HG03565 (cell line): ENCODE measurements around the gene HCN2.
"Not testable (repeated sequence)": the region's sequence is repeated elsewhere in the genome, so short reads cannot be mapped to it uniquely, and the experiment has no call there.

Experiments
- ATAC-seq: cut with Tn5 transposase; IDR thresholded peaks from one replicate; pipeline ENCODE4 v1.9.1; 2021; ENCODE audit warnings: mild to moderate bottlenecking, moderate library complexity; ENCODE audit not compliant: unreplicated experiment

HCN2 gene

GRCh38 chr19:584240-585001 lies 5.3 kb upstream of the HCN2 start:
- no peak for ATAC-seq

DNA sequence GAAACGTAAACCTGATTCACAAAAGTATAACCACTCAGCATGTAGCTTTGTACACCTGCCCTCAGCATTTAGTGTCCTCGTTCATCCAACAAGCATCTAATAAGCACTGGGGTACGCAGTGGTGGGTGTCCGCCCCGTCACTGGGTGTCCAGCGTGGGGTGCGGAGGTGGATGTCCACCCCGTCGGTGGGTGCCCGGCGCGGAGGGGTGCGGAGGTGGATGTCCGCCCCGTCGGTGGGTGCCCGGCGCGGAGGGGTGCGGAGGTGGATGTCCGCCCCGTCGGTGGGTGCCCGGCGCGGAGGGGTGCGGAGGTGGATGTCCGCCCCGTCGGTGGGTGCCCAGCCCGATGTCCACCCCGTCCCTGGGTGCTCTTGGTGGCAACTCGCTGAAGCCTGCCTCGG lies 4.5 kb upstream of the HCN2 start:
- not testable (repeated sequence) for ATAC-seq

- ATAC-seq = no peak
These were observed 4.0 kb upstream of the HCN2 start for GRCh38 chr19:585551-586110.

- no peak for ATAC-seq
These were observed 1.5 kb upstream of the HCN2 start for GRCh38 chr19:588093-588740.

DNA sequence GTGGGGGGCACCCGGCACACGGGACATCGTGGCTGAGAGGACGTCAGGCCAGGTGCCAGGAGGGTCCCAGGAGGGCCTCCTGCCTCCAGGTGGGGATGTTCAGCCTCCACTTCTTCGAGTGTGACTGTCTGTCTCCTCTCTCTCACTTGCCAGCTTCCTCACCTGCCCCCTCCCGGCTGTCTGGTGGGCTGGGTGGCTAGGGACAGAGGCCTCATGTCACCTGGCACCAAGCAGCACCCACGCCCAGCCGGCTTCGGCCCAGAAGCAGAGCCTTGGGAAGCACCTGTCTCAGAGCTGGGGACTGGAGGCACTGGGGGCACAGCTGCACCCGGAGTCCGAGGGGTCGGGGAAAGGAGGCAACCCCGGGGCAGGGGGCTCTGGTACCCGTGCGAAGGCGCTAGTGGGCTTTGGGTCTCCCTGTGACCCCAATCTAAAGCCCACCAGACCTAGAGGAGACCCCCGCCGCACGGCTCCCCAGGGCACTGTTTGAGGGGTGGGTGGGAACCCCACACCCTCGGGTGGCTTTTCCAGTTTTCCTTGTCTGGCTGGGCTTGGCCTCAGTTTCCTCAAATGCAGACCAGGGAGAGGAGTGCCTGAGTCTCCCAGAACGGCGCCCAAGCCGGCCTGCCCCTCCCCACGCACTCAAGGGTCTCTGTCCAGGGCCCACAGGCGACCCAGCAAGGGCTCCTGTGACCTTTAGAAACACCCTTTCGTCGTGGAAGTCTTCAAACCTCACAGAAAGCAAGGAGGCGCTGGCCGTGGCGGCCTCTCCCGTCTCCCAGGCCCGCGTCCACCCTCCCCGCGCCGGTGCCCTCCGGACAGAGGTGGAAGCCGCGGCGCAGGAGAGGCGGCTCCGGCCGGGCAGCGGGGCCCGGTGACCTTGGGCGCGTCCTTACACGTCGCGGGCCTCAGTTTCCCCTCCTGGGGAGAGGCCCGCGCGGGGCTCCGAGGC lies 664 bp upstream of the HCN2 start:
- ATAC-seq = no peak

- ATAC-seq = no peak
These were observed 690 bp downstream of the HCN2 start for GRCh38 chr19:590396-590745.

DNA sequence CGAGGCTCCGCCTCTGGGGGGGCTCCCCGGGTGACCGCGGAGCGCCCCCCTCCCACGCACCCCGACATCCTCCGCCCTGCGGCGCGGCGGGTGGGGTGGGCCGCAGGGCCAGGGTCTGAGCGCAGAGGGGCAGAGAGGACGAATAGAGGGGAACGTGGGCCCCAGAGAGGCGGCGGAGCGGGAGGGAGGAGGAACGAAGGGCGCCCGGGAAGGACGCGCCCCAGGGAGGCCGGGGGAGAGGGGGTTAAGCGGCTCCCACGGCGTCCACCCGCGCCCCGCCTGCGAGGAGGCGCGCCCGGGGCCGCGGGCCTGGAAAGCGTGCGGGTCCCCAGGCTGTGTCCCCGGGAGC lies 1.0 kb downstream of the HCN2 start:
- no peak for ATAC-seq

- ATAC-seq = no peak
These were observed 1.6 kb downstream of the HCN2 start for GRCh38 chr19:591099-591958.

- ATAC-seq = no peak
These were observed 2.4 kb downstream of the HCN2 start for GRCh38 chr19:592101-592500.

DNA sequence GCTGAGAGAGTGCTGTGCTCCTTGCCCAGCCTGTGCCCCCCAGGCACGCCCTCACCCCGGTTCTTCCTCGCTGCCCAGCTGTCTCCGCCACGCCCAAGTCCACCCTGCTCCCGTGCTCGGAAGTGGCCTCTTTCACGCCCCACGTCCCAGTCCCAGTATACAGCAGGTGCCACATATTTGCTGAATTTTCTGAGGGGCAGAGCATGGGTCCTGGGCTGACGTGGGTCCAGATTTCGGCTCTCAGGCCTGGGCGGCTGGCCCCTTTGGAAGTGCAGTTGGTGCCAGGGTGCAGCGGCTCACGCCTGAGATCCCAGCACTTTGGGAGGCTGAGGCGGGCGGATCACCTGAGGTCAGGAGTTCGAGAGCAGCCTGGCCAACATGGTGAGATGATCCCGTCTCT lies 3.4 kb downstream of the HCN2 start:
- no peak for ATAC-seq

DNA sequence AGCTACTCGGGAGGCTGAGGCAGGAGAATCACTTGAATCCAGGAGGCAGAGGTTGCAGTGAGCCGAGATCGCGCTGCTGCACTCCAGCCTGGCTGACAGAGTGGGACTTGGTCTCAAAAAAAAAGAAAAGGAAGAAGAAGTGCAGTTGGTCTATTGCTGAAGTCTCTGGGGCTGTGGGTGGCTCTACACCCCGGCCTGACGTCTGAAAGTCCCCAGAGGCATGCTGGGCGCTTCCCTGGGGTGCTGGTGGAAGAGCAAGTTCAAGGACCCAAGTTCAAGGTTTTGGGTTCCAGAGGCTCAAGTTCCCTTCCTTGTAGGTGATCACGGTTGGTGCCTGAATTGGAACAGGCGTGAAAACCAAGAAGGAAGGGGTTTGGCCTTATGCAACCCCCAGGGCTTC lies 3.8 kb downstream of the HCN2 start:
- ATAC-seq = no peak

GRCh38 chr19:594265-594870 lies 4.7 kb downstream of the HCN2 start:
- no peak for ATAC-seq

DNA sequence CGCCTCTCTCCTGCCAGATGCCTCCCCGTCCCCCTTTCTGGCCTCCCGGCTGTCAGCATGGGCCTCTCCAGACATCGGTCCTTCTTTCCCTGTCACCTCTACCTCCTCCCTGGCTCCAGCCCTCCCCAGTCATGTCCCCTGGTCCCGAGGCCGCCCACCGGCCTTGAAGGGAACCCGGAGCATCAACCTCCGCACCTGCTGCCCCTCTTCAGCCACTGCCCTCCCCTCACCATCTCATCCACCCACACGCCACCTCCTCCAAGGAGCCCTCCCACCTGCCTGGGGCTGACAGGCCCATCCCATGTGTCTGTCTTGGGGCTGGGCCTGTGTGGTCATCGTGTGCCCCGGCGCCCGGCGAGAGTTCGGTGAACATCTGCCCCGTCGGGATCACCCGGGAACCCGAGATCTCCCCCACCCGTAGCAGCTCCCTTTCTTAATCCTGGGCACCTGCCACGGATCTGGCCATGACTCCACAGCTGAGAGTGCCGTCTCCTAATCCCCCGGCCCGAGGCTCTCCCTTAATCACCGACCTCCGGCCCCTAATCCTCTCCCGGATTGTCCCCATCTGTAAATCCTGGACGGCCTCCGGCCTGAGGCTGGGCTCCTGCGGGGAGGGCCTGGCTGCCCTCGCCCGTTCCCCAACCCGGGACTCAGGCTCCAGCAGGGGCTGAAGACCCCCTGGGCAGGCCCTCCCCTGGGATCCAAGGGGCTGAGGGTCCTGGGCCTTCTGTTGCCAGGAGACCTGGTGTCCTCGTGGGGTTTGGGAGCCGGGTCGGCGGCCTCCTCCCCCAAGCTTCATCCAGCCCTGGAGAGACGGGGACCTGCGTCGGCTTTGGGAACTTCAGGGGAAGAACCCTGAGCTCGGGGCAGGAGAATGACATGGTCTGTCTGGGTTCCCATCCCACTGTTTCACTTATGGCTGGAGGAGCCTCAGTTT lies 5.9 kb downstream of the HCN2 start:
- no peak for ATAC-seq

GRCh38 chr19:596263-596655 lies 6.6 kb downstream of the HCN2 start:
- no peak for ATAC-seq

- no peak for ATAC-seq
These were observed 8.0 kb downstream of the HCN2 start for GRCh38 chr19:597406-598315.

DNA sequence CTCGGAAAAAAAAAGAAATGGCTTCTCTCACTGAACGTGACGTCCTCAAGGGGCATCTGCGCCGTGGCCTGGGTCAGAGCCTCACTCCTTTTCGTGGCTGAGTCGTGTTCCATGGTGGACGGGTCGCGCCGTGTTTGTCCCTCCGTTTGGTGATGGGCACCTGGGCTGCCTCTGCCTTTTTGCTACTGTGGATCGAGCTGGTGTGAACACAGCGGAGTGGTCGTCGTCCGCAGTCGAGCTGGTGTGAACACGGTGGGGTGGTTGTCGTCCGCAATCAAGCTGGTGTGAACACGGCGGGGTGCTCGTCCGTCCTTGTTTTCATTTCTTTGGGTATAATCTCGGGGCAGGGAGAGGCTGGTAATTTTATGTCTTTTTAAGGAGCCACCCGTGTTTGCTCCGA lies 11.6 kb downstream of the HCN2 start:
- no peak for ATAC-seq

DNA sequence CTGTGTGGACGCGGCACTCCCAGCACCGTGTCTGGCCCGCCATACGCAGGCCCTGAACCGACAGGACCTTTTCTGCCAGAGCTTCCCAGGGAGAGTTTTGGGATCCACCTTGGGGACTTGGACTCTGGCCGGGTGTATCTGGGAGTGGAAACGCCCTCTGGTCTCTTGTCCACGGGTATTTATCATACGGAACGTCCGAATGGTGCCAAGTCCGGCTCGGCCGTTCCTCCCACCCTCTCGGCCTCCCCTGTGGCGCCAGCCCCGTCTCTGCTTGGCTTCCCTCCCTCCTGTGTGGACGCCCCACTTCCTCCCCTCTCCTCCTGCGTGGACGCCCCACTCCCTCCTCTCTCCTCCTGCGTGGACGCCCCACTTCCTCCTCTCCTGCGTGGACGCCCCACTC lies 12.1 kb downstream of the HCN2 start:
- no peak for ATAC-seq
